Neural progenitor cell (in vitro differentiated cells): ENCODE measurements around the gene ZC3H10.

Experiments used
- EZH2 ChIP-seq: fragments of 200-600 bp; sonication (generic); IDR thresholded peaks from 2 replicates; pipeline ENCODE4 v1.6.1; 2017; ENCODE audit warnings: antibody characterized with exemption, mild to moderate bottlenecking, moderate library complexity
- TF ChIP-seq, protein P1 (sequence below): fragments of 200-600 bp; sonication (generic); IDR thresholded peaks from 2 replicates; pipeline ENCODE4 v1.5.1; 2017; ENCODE audit warnings: antibody characterized with exemption, mild to moderate bottlenecking

DNA sequence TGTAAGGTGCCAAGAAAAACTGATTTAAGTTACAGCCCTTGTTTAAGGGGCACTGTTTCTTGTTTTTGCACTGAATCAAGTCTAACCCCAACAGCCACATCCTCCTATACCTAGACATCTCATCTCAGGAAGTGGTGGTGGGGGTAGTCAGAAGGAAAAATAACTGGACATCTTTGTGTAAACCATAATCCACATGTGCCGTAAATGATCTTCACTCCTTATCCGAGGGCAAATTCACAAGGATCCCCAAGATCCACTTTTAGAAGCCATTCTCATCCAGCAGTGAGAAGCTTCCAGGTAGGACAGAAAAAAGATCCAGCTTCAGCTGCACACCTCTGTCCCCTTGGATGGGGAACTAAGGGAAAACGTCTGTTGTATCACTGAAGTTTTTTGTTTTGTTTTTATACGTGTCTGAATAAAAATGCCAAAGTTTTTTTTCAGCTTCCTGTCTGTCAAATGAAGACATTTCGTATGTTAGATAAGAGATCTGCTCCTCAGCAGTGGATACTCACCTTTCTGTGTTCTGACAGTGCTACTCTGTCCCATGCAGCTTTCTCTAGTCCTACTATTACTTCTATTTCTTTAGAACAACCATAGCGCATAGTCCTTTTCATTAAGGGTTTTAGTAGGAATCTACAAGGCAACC is 14.9 kb upstream of the ZC3H10 start:
- TF ChIP-seq, protein P1, sequence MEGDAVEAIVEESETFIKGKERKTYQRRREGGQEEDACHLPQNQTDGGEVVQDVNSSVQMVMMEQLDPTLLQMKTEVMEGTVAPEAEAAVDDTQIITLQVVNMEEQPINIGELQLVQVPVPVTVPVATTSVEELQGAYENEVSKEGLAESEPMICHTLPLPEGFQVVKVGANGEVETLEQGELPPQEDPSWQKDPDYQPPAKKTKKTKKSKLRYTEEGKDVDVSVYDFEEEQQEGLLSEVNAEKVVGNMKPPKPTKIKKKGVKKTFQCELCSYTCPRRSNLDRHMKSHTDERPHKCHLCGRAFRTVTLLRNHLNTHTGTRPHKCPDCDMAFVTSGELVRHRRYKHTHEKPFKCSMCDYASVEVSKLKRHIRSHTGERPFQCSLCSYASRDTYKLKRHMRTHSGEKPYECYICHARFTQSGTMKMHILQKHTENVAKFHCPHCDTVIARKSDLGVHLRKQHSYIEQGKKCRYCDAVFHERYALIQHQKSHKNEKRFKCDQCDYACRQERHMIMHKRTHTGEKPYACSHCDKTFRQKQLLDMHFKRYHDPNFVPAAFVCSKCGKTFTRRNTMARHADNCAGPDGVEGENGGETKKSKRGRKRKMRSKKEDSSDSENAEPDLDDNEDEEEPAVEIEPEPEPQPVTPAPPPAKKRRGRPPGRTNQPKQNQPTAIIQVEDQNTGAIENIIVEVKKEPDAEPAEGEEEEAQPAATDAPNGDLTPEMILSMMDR: no peak
- TF ChIP-seq EZH2: no peak
